T-cell (primary cell): ENCODE results near the gene POLR2A. TPM values are rescaled to one million over a fixed set of nuclear protein-coding genes. Genes with fewer than 3 reads are reported as not detected.
A peak's percentile ranks its signal among the peaks of the same experiment; 100 is the strongest.

ENCODE experiments used
- ATAC-seq, 4 experiments: fragments of 200-7000 bp in 3 of 4; fragments of 150-1000 bp in 1 of 4; cut with Tn5 transposase; replicated peaks in 1 of 4; 1 replicate in 3 of 4; 2 replicates in 1 of 4; pipeline ENCODE4 v1.10.0; 2021; ENCODE audit warnings: moderate library complexity in 3 of 4, mild to moderate bottlenecking in 2 of 4, moderate number of reproducible peaks in 1 of 4
- CTCF ChIA-PET, 2 donors: fragments of 300-600 bp; sonication (Branson Sonifier 250); formaldehyde crosslinking; loops; one replicate each; lab custom pipeline; 2022; ENCODE audit warnings: antibody characterized with exemption in 2 of 2; lab: Charles Lee
- POLR2A ChIA-PET, 2 donors: fragments of 300-600 bp; sonication (Branson Sonifier 250); formaldehyde crosslinking; loops; one replicate each; lab custom pipeline; 2022; ENCODE audit warnings: antibody characterized with exemption in 2 of 2; lab: Charles Lee
- DNase-seq, 35 experiments: peaks; one replicate each; pipeline versions ENCODE4 v3.0.0 to v3.0.0-alpha.2; 2013 to 2023
- H3K27ac ChIP-seq: one replicate; pipeline ENCODE4 v1.5.1; 2013; ENCODE audit warnings: low read length
- H3K27me3 ChIP-seq, 2 experiments: replicated peaks in 1 of 2; 1 replicate in 1 of 2; 2 replicates in 1 of 2; pipeline versions ENCODE4 v1.6.1 to v1.7.0; 2013; ENCODE audit warnings: low read length in 1 of 2, mixed read lengths in 1 of 2; ENCODE audit not compliant: control insufficient read depth in 2 of 2, insufficient read depth in 2 of 2; ENCODE audit errors: extremely low read depth in 1 of 2
- H3K36me3 ChIP-seq, 2 donors: 1 replicate in 1 of 2; 2 replicates in 1 of 2; pipeline versions ENCODE4 v1.6.1 to v1.7.0; 2013; ENCODE audit warnings: low read length in 1 of 2; ENCODE audit not compliant: control insufficient read depth in 2 of 2, insufficient read depth in 1 of 2; ENCODE audit errors: extremely low read depth in 1 of 2
- H3K4me1 ChIP-seq, 2 experiments: 1 replicate in 1 of 2; 2 replicates in 1 of 2; pipeline versions ENCODE4 v1.6.1 to v1.7.0; 2013; ENCODE audit warnings: low read length in 2 of 2, mixed read lengths in 1 of 2; ENCODE audit not compliant: insufficient read depth in 2 of 2, control insufficient read depth in 1 of 2; ENCODE audit errors: extremely low read depth in 1 of 2
- H3K4me3 ChIP-seq, 2 donors: 1 replicate in 1 of 2; 2 replicates in 1 of 2; pipeline versions ENCODE4 v1.5.1 to v1.7.0; 2013; ENCODE audit warnings: mild to moderate bottlenecking in 2 of 2, low read length in 1 of 2, moderate library complexity in 1 of 2; ENCODE audit not compliant: control insufficient read depth in 1 of 2; ENCODE audit errors: extremely low read depth in 1 of 2
- H3K9me3 ChIP-seq: 2 replicates; pipeline ENCODE4 v1.7.0; 2013
- H3K27ac Mint-ChIP-seq, 2 donors: one replicate each; pipeline ENCODE4 v1.8.0; 2020 to 2021; ENCODE audit warnings: mild to moderate bottlenecking in 2 of 2, mixed read lengths in 2 of 2
- H3K27me3 Mint-ChIP-seq, 2 donors: one replicate each; pipeline ENCODE4 v1.8.0; 2021 to 2022; ENCODE audit warnings: mixed read lengths in 2 of 2
- H3K36me3 Mint-ChIP-seq: one replicate; pipeline ENCODE4 v1.8.0; 2021; ENCODE audit warnings: mixed read lengths
- H3K4me1 Mint-ChIP-seq, 3 donors: one replicate each; pipeline ENCODE4 v1.8.0; 2020 to 2022; ENCODE audit warnings: mixed read lengths in 3 of 3, mild to moderate bottlenecking in 1 of 3
- H3K4me3 Mint-ChIP-seq, 3 donors: one replicate each; pipeline ENCODE4 v1.8.0; 2020 to 2022; ENCODE audit warnings: mild to moderate bottlenecking in 3 of 3, mixed read lengths in 3 of 3, moderate library complexity in 3 of 3
- H3K9me3 Mint-ChIP-seq, 3 donors: one replicate each; pipeline ENCODE4 v1.8.0; 2020 to 2022; ENCODE audit warnings: mixed read lengths in 3 of 3
- WGBS: methylation state at CpG from one replicate; pipeline ENCODE4 v1.1.5; 2013; ENCODE audit warnings: missing lambda C conversion rate; ENCODE audit not compliant: insufficient coverage; 5-methylcytosine and 5-hydroxymethylcytosine counted together
- total RNA-seq, 35 experiments: library from RNA in 6 of 35; stranded (reverse) in 6 of 35; fragments of 120-200 nt in 1 of 35; gene quantifications; one replicate each; pipeline versions ENCODE4 v1.2.1 to v1.2.4 and lab custom pipeline; 2013 to 2026

POLR2A gene
- total RNA-seq, 5 donors from 2014 or later (not counting 1 experiment from before 2014, with no cell fraction given): 198 to 444 (median 212) TPM

DNA sequence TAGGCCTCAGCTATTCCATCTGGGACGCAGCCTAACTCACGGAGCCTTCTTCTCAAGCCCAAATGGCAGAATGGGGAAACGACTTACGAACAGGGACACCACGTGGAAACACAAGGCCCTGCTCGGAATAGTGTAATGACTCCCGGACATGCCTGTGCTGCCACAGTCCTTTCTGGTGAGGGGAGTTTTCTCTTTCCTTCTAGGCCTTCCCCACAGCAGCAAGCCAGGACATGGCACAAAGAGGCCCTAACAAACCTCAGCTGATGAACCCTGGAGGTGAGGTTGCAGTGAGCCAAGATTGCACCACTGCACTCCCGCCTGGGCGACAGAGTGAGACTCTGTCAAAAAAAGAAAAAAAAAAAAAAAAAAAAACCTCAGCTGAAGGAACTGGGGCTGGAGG is 20.1 kb upstream of the POLR2A start:
- POLR2A ChIA-PET: interaction anchor here in 1 of 2 donors (0.9 kb wide), 1 partner anchor 21 kb away, joined by 3 read pairs; no protein-coding TSS in a partner anchor
- peaks cover 8 to 50% of the 10 kb centered on the region in 2 donors for H3K36me3 ChIP-seq
- H3K9me3 ChIP-seq: no peaks in the 10 kb centered on the region
- no peak overlapping the region for H3K27ac ChIP-seq
- CTCF ChIA-PET: no interaction called here
- peaks cover 6 to 15% of the 10 kb centered on the region in 2 experiments for H3K4me1 ChIP-seq
- Mint-ChIP-seq H3K27ac (no peak overlapping the region), H3K4me3 (no peak overlapping the region), H3K9me3 (no peaks in the 10 kb centered on the region), H3K27me3 (no peaks in the 10 kb centered on the region), H3K36me3 (peaks cover 15% of the 10 kb centered on the region), H3K4me1 (peaks cover 12 to 19% (median 12%) of the 10 kb centered on the region in 3 donors)
- DNase-seq (no peak), ATAC-seq (no peak)
- 97% methylated on average over 4 of the region's 9 CpGs for WGBS
- H3K4me3 ChIP-seq: no peak overlapping the region
- H3K27me3 ChIP-seq: no peaks in the 10 kb centered on the region

DNA sequence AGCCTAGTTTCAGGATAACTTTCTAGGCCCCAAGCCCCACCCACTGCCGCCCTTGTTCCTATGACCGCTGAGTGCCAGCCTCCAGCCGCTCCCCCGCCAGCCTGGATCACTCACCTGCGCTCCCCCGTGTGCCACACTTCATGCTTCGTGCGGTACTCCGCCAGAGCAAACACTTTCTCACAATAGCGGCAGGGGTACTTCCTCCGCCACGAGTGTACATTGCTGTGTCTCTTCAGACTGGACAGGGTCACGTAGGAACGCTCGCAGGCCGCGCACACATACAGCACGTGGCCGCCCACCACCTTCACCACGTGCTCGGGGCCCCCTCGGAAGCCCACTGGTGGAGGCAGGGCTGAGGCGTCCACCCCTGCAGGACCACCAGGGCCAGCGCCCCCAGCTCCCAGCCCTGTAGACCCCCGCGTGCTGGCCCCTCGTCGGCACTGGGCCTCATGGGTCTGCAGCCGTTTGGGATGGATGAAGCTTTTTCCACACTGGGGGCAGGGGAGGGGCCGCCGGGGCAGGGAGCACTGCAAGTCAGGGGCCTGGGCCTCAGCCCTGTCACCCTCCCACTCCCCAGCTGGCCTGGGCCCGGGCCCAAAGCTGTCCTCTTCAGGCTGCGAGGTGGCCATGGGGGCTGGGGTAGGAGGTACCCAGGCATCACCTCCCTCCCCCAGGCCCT is 18.4 kb upstream of the POLR2A start:
- Histone ChIP-seq H3K4me1 (peaks cover 7 to 15% of the 10 kb centered on the region in 2 experiments), H3K9me3 (no peaks in the 10 kb centered on the region), H3K36me3 (peaks cover 8 to 50% of the 10 kb centered on the region in 2 donors), H3K27me3 (no peaks in the 10 kb centered on the region), H3K4me3 (no peak overlapping the region), H3K27ac (no peak overlapping the region)
- peaks cover 15% of the 10 kb centered on the region for H3K36me3 Mint-ChIP-seq
- ChIA-PET POLR2A (interaction anchor here in 1 of 2 donors (0.6 kb wide), 1 partner anchor 95 kb away, joined by 8 read pairs; no protein-coding TSS in a partner anchor), CTCF (no interaction called here)
- H3K9me3 Mint-ChIP-seq: no peaks in the 10 kb centered on the region
- peak overlapping the region in 1 of 2 donors; percentile 28 for H3K27ac Mint-ChIP-seq
- peaks cover 11 to 14% (median 13%) of the 10 kb centered on the region in 3 donors for H3K4me1 Mint-ChIP-seq
- H3K4me3 Mint-ChIP-seq: no peak overlapping the region
- ATAC-seq (peak in 1 of 4 experiments; percentile 12), DNase-seq (no peak)
- no peaks in the 10 kb centered on the region for H3K27me3 Mint-ChIP-seq
- 95% methylated on average over 29 of the region's 33 CpGs for WGBS

DNA sequence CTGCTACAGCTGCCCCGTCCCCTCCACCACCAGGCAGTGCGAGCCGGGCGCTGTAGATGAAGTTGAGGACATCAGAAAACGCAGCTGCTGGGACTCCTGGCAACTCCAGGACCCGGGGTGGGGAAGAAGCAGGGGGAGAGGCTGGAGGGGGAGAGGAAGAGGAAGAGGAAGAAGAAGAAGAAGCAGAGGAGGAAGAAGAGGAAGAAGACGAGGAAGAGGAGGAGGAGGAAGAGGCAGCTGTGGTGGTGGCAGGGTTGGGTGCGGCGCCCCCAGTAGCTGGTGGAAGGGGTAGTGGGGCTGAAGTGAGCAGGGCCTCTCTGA is 17.9 kb upstream of the POLR2A start:
- Mint-ChIP-seq H3K36me3 (peaks cover 12% of the 10 kb centered on the region), H3K4me3 (no peak overlapping the region), H3K9me3 (no peaks in the 10 kb centered on the region), H3K4me1 (peaks cover 7 to 17% (median 16%) of the 10 kb centered on the region in 3 donors), H3K27ac (no peak overlapping the region), H3K27me3 (no peaks in the 10 kb centered on the region)
- ChIA-PET POLR2A (interaction anchor here in 1 of 2 donors (0.6 kb wide), 1 partner anchor 94 kb away, joined by 8 read pairs; no protein-coding TSS in a partner anchor), CTCF (no interaction called here)
- ATAC-seq: no peak
- no peaks in the 10 kb centered on the region for H3K27me3 ChIP-seq
- no peak overlapping the region for H3K4me3 ChIP-seq
- H3K27ac ChIP-seq: no peak overlapping the region
- no peaks in the 10 kb centered on the region for H3K9me3 ChIP-seq
- no peak for DNase-seq
- peaks cover 8 to 50% of the 10 kb centered on the region in 2 donors for H3K36me3 ChIP-seq
- 83% methylated on average over 4 of the region's 9 CpGs for WGBS
- peaks cover 9 to 15% of the 10 kb centered on the region in 2 experiments for H3K4me1 ChIP-seq

DNA sequence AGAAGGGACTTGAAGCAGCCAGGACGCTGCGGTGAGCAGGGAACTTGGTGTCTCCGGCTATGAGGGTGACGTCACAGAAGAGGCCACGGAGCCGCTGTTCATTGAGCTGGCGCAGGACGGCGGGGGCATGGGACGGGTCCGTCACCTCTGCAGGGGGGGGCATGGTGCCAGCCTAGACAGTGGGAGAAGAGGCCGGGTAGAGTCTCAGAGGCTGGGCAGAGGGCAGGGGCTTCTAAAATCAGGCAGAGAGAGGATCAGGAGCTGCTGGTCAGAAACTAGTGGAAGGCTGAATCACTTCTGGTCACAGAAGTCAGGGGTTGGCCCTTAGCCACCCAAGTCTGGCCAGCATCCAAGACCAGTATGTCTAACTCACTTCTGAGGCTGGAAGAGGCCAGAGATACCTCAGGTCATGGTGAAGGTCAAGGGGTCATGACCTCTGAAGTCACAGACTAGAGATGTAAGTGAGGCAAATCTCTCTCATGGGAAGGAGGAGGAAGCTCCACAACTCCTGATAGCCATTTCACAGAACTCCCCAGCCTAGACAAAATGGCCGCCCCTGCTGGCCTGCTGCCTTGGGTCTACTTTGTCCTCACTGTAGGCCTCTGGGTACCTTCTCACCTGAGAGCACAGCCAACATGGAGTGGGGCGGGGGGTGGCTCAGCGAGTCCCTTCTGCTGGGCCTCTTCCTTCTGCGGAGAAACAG is 17.4 kb upstream of the POLR2A start:
- no peak overlapping the region for H3K4me3 ChIP-seq
- H3K4me3 Mint-ChIP-seq: no peak overlapping the region
- peaks cover 10% of the 10 kb centered on the region for H3K36me3 Mint-ChIP-seq
- H3K36me3 ChIP-seq: peaks cover 8 to 50% of the 10 kb centered on the region in 2 donors
- ATAC-seq (no peak), DNase-seq (no peak)
- H3K27ac Mint-ChIP-seq: peak overlapping the region in 1 of 2 donors; percentile 31
- WGBS: 84% methylated on average over 14 of the region's 16 CpGs
- H3K9me3 ChIP-seq: no peaks in the 10 kb centered on the region
- H3K4me1 ChIP-seq: peaks cover 13 to 17% of the 10 kb centered on the region in 2 experiments
- H3K9me3 Mint-ChIP-seq: no peaks in the 10 kb centered on the region
- H3K27me3 ChIP-seq: no peaks in the 10 kb centered on the region
- H3K27ac ChIP-seq: no peak overlapping the region
- ChIA-PET POLR2A (interaction anchor here (0.5 to 0.6 kb wide), 2 partner anchors 11 to 94 kb away, joined by 4 to 8 read pairs; no protein-coding TSS in a partner anchor), CTCF (no interaction called here)
- H3K4me1 Mint-ChIP-seq: peaks cover 12 to 22% (median 22%) of the 10 kb centered on the region in 3 donors
- no peaks in the 10 kb centered on the region for H3K27me3 Mint-ChIP-seq

DNA sequence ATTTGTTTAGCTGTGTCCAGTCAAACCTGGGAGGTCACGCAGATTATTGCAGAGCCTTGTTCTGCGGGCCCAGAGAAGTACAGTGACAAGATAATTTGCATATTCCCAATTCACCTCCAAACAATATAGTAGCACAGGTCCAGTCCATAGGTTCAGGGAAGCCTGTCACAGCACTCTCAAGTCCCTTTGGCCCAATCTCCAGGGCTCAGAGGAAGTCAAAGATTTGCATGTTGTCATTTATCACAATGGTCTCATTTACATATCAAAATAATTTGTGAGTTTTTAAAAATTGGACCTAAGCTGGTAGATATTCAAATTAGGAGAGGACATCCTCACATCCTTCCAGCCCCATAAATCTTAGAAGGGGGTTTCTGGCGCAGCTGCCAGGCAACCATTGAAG is 16.7 kb upstream of the POLR2A start:
- H3K4me3 ChIP-seq: no peak overlapping the region
- 100% methylated on average over 3 of the region's 3 CpGs for WGBS
- ATAC-seq: no peak
- no peak for DNase-seq
- H3K27me3 ChIP-seq: no peaks in the 10 kb centered on the region
- no peak overlapping the region for H3K27ac ChIP-seq
- Mint-ChIP-seq H3K27me3 (no peaks in the 10 kb centered on the region), H3K36me3 (peaks cover 10% of the 10 kb centered on the region), H3K27ac (peak overlapping the region in 1 of 2 donors; percentile 31), H3K4me1 (peaks cover 19 to 30% (median 29%) of the 10 kb centered on the region in 3 donors), H3K4me3 (no peak overlapping the region), H3K9me3 (no peaks in the 10 kb centered on the region)
- peaks cover 8 to 49% of the 10 kb centered on the region in 2 donors for H3K36me3 ChIP-seq
- H3K9me3 ChIP-seq: no peaks in the 10 kb centered on the region
- H3K4me1 ChIP-seq: peaks cover 15 to 24% of the 10 kb centered on the region in 2 experiments
- ChIA-PET POLR2A (interaction anchor here in 1 of 2 donors (0.5 kb wide), 1 partner anchor 11 kb away, joined by 4 read pairs; no protein-coding TSS in a partner anchor), CTCF (no interaction called here)

DNA sequence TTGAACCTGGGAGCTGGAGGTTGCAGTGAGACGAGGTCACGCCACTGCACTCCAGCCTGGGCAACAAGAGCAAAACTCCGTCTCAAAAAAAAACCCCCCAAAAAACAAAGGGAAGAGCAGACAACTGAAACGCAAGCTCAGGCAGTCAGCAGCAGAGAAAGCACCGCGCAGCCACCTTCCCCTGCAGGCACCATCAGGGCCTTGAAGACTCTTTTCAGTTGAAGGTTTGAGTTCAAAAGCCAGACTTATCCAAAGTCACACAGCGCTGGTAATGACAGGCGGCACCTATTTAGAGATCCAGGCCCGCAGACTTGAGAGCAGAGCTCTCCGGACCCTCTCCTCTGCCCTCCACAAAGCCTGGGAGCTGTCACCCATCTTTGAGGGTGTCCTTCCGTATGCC is 15.9 kb upstream of the POLR2A start:
- no peaks in the 10 kb centered on the region for H3K9me3 ChIP-seq
- no peak for DNase-seq
- 98% methylated on average over 7 of the region's 11 CpGs for WGBS
- no peak overlapping the region for H3K27ac Mint-ChIP-seq
- no peaks in the 10 kb centered on the region for H3K27me3 Mint-ChIP-seq
- peaks cover 25 to 35% (median 34%) of the 10 kb centered on the region in 3 donors for H3K4me1 Mint-ChIP-seq
- ChIA-PET CTCF (no interaction called here), POLR2A (no interaction called here)
- H3K27me3 ChIP-seq: no peaks in the 10 kb centered on the region
- no peak overlapping the region for H3K4me3 Mint-ChIP-seq
- no peaks in the 10 kb centered on the region for H3K9me3 Mint-ChIP-seq
- peaks cover 10% of the 10 kb centered on the region for H3K36me3 Mint-ChIP-seq
- H3K4me3 ChIP-seq: no peak overlapping the region
- no peak for ATAC-seq
- peaks cover 7 to 41% of the 10 kb centered on the region in 2 donors for H3K36me3 ChIP-seq
- peaks cover 15 to 27% of the 10 kb centered on the region in 2 experiments for H3K4me1 ChIP-seq
- no peak overlapping the region for H3K27ac ChIP-seq
